ENCODE data around the gene GTF3C2.
A peak's percentile ranks its signal among the peaks of the same experiment; 100 is the strongest.
"Not testable (repeated sequence)": the region's sequence is repeated elsewhere in the genome, so short reads cannot be mapped to it uniquely, and the experiment has no call there.

Gene GTF3C2

GRCh38 chr2:27320958-27321543 is 35.5 kb downstream of the GTF3C2 start:
- no peak for DNase-seq

- DNase-seq, result not testable (repeated sequence)
These were observed 36.7 kb downstream of the GTF3C2 start for GRCh38 chr2:27319839-27320238.

GRCh38 chr2:27316655-27317412 is 39.7 kb downstream of the GTF3C2 start:
- DNase-seq, result no peak

GRCh38 chr2:27315122-27315521 is 41.4 kb downstream of the GTF3C2 start:
- no peak for DNase-seq

GRCh38 chr2:27314709-27315108 is 41.9 kb downstream of the GTF3C2 start:
- DNase-seq, result no peak

GRCh38 chr2:27313882-27314645 is 42.5 kb downstream of the GTF3C2 start:
- DNase-seq, result no peak

- DNase-seq, result no peak
These were observed 44.4 kb downstream of the GTF3C2 start for GRCh38 chr2:27312152-27312551.

GRCh38 chr2:27309651-27310050 is 46.9 kb downstream of the GTF3C2 start:
- no peak for DNase-seq

- no peak for DNase-seq
These were observed 48.1 kb downstream of the GTF3C2 start, which contains the start of gene UCN for GRCh38 chr2:27308359-27308881. Gene UCN (minus strand): TSS chr2:27308445. CDS start chr2:27307895, 550 bp downstream.

GRCh38 chr2:27307545-27308358 is 48.8 kb downstream of the GTF3C2 start:
- DNase-seq, result no peak

GRCh38 chr2:27307287-27307544 is 49.3 kb downstream of the GTF3C2 start:
- DNase-seq, result no peak

- no peak for DNase-seq
These were observed 49.8 kb downstream of the GTF3C2 start for GRCh38 chr2:27306573-27307286.

GRCh38 chr2:27306136-27306535 is 50.4 kb downstream of the GTF3C2 start:
- DNase-seq, result no peak

GRCh38 chr2:27305516-27305915 is 51.0 kb downstream of the GTF3C2 start:
- DNase-seq, result no peak

- DNase-seq, result no peak
These were observed 51.9 kb downstream of the GTF3C2 start for GRCh38 chr2:27304488-27305240.

GRCh38 chr2:27303093-27304025 is 53.2 kb downstream of the GTF3C2 start:
- DNase-seq, result peak; percentile 12

- DNase-seq, result not testable (repeated sequence)
These were observed 56.0 kb downstream of the GTF3C2 start for GRCh38 chr2:27300606-27301005.

- DNase-seq, result no peak
These were observed 58.0 kb downstream of the GTF3C2 start for GRCh38 chr2:27298391-27299080.

- DNase-seq, result no peak
These were observed 59.4 kb downstream of the GTF3C2 start for GRCh38 chr2:27297195-27297594.

- no peak for DNase-seq
These were observed 60.1 kb downstream of the GTF3C2 start for GRCh38 chr2:27296481-27296880.

Data from NK-92 treated with Interleukin-12 subunit alpha and Interleukin-12 subunit beta, amount 100 ng/mL, for 24 hours (cell line).